HEK293 (cell line): Measurements from ENCODE around the gene HOXA3.

Experiments used
- AEBP2 ChIP-seq: fragments of 450-650 bp; formaldehyde crosslinking; IDR thresholded peaks from 2 replicates; pipeline ENCODE4 v1.5.1; 2016; ENCODE audit warnings: missing biosample characterization, missing genetic modification characterization, borderline replicate concordance
- BCL11A ChIP-seq: fragments of 450-650 bp; formaldehyde crosslinking; IDR thresholded peaks from 2 replicates; pipeline ENCODE4 v1.5.1; 2016; ENCODE audit warnings: low read depth, missing biosample characterization, missing genetic modification characterization
- KLF1 ChIP-seq: fragments of 450-650 bp; formaldehyde crosslinking; IDR thresholded peaks from 2 replicates; pipeline ENCODE4 v1.5.1; 2016; ENCODE audit warnings: missing biosample characterization, missing genetic modification characterization
- OSR2 ChIP-seq: fragments of 450-650 bp; formaldehyde crosslinking; IDR thresholded peaks from 2 replicates; pipeline ENCODE4 v1.5.1; 2016; ENCODE audit warnings: missing biosample characterization, missing genetic modification characterization
- OVOL3 ChIP-seq: fragments of 450-650 bp; formaldehyde crosslinking; IDR thresholded peaks from 2 replicates; pipeline ENCODE4 v1.5.1; 2016; ENCODE audit warnings: missing biosample characterization, missing genetic modification characterization
- PRDM4 ChIP-seq: fragments of 450-650 bp; formaldehyde crosslinking; IDR thresholded peaks from 2 replicates; pipeline ENCODE4 v1.5.1; 2017; ENCODE audit warnings: missing biosample characterization, missing genetic modification characterization
- SP3 ChIP-seq: fragments of 450-650 bp; formaldehyde crosslinking; IDR thresholded peaks from 2 replicates; pipeline ENCODE4 v1.5.1; 2016; ENCODE audit warnings: missing biosample characterization, missing genetic modification characterization
- TCF7L2 ChIP-seq: IDR thresholded peaks from 2 replicates; pipeline ENCODE4 v1.6.1; 2011; ENCODE audit warnings: low read depth, mild to moderate bottlenecking, inconsistent platforms, low read length, moderate library complexity, borderline replicate concordance
- ZBTB6 ChIP-seq: fragments of 450-650 bp; formaldehyde crosslinking; IDR thresholded peaks from 2 replicates; pipeline ENCODE4 v1.5.1; 2017; ENCODE audit warnings: missing biosample characterization, missing genetic modification characterization
- ZFHX2 ChIP-seq: fragments of 450-650 bp; formaldehyde crosslinking; conservative IDR thresholded peaks from 2 replicates; pipeline ENCODE4 v1.5.1; 2016; ENCODE audit warnings: missing biosample characterization, missing genetic modification characterization
- ZNF121 ChIP-seq: fragments of 450-650 bp; formaldehyde crosslinking; IDR thresholded peaks from 2 replicates; pipeline ENCODE4 v1.5.1; 2016; ENCODE audit warnings: missing biosample characterization, missing genetic modification characterization
- ZNF184 ChIP-seq: fragments of 450-650 bp; IDR thresholded peaks from 2 replicates; pipeline ENCODE4 v1.5.1; 2018; ENCODE audit warnings: missing biosample characterization, mild to moderate bottlenecking, missing genetic modification characterization
- ZNF211 ChIP-seq: fragments of 450-650 bp; formaldehyde crosslinking; IDR thresholded peaks from 2 replicates; pipeline ENCODE4 v1.5.1; 2016; ENCODE audit warnings: low read depth, missing biosample characterization, missing genetic modification characterization
- ZNF26 ChIP-seq: fragments of 450-650 bp; formaldehyde crosslinking; IDR thresholded peaks from 2 replicates; pipeline ENCODE4 v1.5.1; 2016; ENCODE audit warnings: missing biosample characterization, missing genetic modification characterization
- ZNF280C ChIP-seq: fragments of 450-650 bp; formaldehyde crosslinking; IDR thresholded peaks from 2 replicates; pipeline ENCODE4 v1.5.1; 2016; ENCODE audit warnings: missing biosample characterization, missing genetic modification characterization
- ZNF394 ChIP-seq: fragments of 450-650 bp; formaldehyde crosslinking; IDR thresholded peaks from 2 replicates; pipeline ENCODE4 v1.5.1; 2016; ENCODE audit warnings: missing biosample characterization, missing genetic modification characterization, mild to moderate bottlenecking, moderate library complexity, borderline replicate concordance
- ZNF423 ChIP-seq: fragments of 450-650 bp; formaldehyde crosslinking; IDR thresholded peaks from 2 replicates; pipeline ENCODE4 v1.5.1; 2016; ENCODE audit warnings: missing biosample characterization, missing genetic modification characterization
- ZNF473 ChIP-seq: fragments of 450-650 bp; formaldehyde crosslinking; IDR thresholded peaks from 2 replicates; pipeline ENCODE4 v1.5.1; 2017; ENCODE audit warnings: missing biosample characterization, missing genetic modification characterization
- ZNF529 ChIP-seq: fragments of 450-650 bp; formaldehyde crosslinking; IDR thresholded peaks from 2 replicates; pipeline ENCODE4 v1.5.1; 2017; ENCODE audit warnings: missing genetic modification characterization, missing biosample characterization; ENCODE audit not compliant: insufficient replicate concordance
- ZNF596 ChIP-seq: fragments of 450-650 bp; IDR thresholded peaks from 2 replicates; pipeline ENCODE4 v1.5.0; 2018; ENCODE audit warnings: missing biosample characterization, mild to moderate bottlenecking, missing genetic modification characterization, moderate library complexity
- ZNF610 ChIP-seq: fragments of 450-650 bp; formaldehyde crosslinking; IDR thresholded peaks from 2 replicates; pipeline ENCODE4 v1.5.1; 2016; ENCODE audit warnings: missing biosample characterization, missing genetic modification characterization, borderline replicate concordance
- ZNF621 ChIP-seq: fragments of 450-650 bp; formaldehyde crosslinking; IDR thresholded peaks from 2 replicates; pipeline ENCODE4 v1.5.1; 2017; ENCODE audit warnings: missing biosample characterization, missing genetic modification characterization
- ZNF624 ChIP-seq: fragments of 450-650 bp; formaldehyde crosslinking; IDR thresholded peaks from 2 replicates; pipeline ENCODE4 v1.5.1; 2017; ENCODE audit warnings: missing biosample characterization, missing genetic modification characterization
- ZNF830 ChIP-seq: fragments of 450-650 bp; IDR thresholded peaks from 2 replicates; pipeline ENCODE4 v1.5.0; 2018; ENCODE audit warnings: missing biosample characterization, missing genetic modification characterization, low read depth, mild to moderate bottlenecking, moderate library complexity
- TF ChIP-seq, protein P1 (sequence below): fragments of 450-650 bp; formaldehyde crosslinking; IDR thresholded peaks from 2 replicates; pipeline ENCODE4 v1.5.1; 2016; ENCODE audit warnings: missing biosample characterization, missing genetic modification characterization

HOXA3 gene

GRCh38 chr7:27165089-27165995 is 13.0 kb upstream of the HOXA3 start, which contains the start of gene HOXA9 (continued):
- TF ChIP-seq ZNF610 (tag by site-specific recombination) (peak; percentile 58; the same call in 1 of the 2 replicates), PRDM4 (tag by site-specific recombination) (peak; percentile 98), BCL11A (tag by site-specific recombination) (peak; percentile 97), ZNF624 (tag by site-specific recombination) (no peak), TCF7L2 (peak; percentile 97), KLF1 (tag by site-specific recombination) (peak; percentile 76), ZFHX2 (peak; percentile 32; the same call in 1 of the 2 replicates), OVOL3 (tag by site-specific recombination) (peak; percentile 98), ZNF621 (tag by site-specific recombination) (no peak), OSR2 (no peak), ZNF423 (tag by site-specific recombination) (peak; percentile 30; the same call in 1 of the 2 replicates), ZNF184 (tag by site-specific recombination) (0 out of 2 replicates have a peak, but pooled peaks have one; percentile 59), ZBTB6 (0 out of 2 replicates have a peak, but pooled peaks have one; percentile 53), ZNF394 (peak; percentile 66), ZNF121 (tag by site-specific recombination) (peak; percentile 15; the same call in 1 of the 2 replicates), AEBP2 (peak; percentile 10; the same call in 1 of the 2 replicates), ZNF830 (no peak), ZNF26 (tag by site-specific recombination) (no peak), ZNF211 (no peak), SP3 (peak; percentile 53), ZNF529 (tag by site-specific recombination) (no peak), ZNF596 (tag by site-specific recombination) (peak; percentile 86), ZNF280C (no peak), ZNF473 (tag by site-specific recombination) (no peak)
- TF ChIP-seq, protein P1, sequence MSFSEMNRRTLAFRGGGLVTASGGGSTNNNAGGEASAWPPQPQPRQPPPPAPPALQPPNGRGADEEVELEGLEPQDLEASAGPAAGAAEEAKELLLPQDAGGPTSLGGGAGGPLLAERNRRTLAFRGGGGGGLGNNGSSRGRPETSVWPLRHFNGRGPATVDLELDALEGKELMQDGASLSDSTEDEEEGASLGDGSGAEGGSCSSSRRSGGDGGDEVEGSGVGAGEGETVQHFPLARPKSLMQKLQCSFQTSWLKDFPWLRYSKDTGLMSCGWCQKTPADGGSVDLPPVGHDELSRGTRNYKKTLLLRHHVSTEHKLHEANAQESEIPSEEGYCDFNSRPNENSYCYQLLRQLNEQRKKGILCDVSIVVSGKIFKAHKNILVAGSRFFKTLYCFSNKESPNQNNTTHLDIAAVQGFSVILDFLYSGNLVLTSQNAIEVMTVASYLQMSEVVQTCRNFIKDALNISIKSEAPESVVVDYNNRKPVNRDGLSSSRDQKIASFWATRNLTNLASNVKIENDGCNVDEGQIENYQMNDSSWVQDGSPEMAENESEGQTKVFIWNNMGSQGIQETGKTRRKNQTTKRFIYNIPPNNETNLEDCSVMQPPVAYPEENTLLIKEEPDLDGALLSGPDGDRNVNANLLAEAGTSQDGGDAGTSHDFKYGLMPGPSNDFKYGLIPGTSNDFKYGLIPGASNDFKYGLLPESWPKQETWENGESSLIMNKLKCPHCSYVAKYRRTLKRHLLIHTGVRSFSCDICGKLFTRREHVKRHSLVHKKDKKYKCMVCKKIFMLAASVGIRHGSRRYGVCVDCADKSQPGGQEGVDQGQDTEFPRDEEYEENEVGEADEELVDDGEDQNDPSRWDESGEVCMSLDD (tag by site-specific recombination), result peak; percentile 77
